ENCODE results near the gene SLC22A13. TPM values are rescaled to one million over a fixed set of nuclear protein-coding genes. Genes with fewer than 3 reads are reported as not detected.
"Not testable (repeated sequence)": the region's sequence is repeated elsewhere in the genome, so short reads cannot be mapped to it uniquely, and the experiment has no call there.

The SLC22A13 gene
- total RNA-seq, 4 donors from 2014 or later, result 0.32 to 0.68 (median 0.60) TPM; not detected in 1

- H3K9me3 ChIP-seq, result no peaks in the 10 kb centered on the region
- no peak overlapping the region for H3K27ac ChIP-seq
- WGBS, 2 donors (ENCODE audit: low coverage in 1 of 2), result 89 to 91% methylated on average over 2 of the region's 2 CpGs
- intact Hi-C loops (cut with DNase I; ENCODE audit: low total_unique reads) (no loop called here), in situ Hi-C loops (cut with MboI; ENCODE audit: low pct_ligation_motif_present in 1 of 4, low pct_unique_long_range_greater_than_20kb in 1 of 4, low sequenced_read_pairs in 3 of 4) (no loop called here)
- no peak overlapping the region for H3K4me3 ChIP-seq
- H3K27me3 ChIP-seq, result no peaks in the 10 kb centered on the region
- no peak for DNase-seq
- H3K4me1 ChIP-seq, result no peaks in the 10 kb centered on the region
- H3K36me3 ChIP-seq, result peaks cover 0 to 42% (median 7%) of the 10 kb centered on the region in 4 donors
- no peak for TF ChIP-seq CTCF (IDR thresholded peaks at IDR 0.05)
- no peak for TF ChIP-seq POLR2A (IDR thresholded peaks at IDR 0.05)
- TF ChIP-seq POLR2AphosphoS5 (IDR thresholded peaks at IDR 0.05), result no peak
Measured at GRCh38 chr3:38232701-38233100, 32.9 kb upstream of the SLC22A13 start.

DNA sequence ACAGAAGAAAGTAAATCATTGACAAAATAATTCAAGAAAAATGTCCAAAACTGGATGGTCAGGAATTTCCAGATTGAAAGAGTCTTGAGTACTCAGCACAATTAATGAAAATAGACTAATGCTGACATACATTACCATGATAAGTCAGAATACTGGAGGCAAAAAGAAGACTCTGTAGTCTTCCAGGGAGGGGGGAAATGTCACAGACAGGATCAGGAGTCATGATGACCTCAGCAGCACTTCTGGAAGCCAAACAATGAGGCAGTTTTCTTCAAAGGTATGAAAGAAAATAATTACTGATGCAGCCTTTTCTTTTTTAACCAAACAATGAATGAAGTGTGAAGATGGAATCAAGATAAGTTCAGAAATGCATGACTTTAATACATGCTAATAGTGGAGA lies 30.1 kb upstream of the SLC22A13 start:
- no peak for DNase-seq
- intact Hi-C loops (cut with DNase I; ENCODE audit: low total_unique reads), result no loop called here
- in situ Hi-C loops (cut with MboI; ENCODE audit: low pct_ligation_motif_present in 1 of 4, low pct_unique_long_range_greater_than_20kb in 1 of 4, low sequenced_read_pairs in 3 of 4), result no loop called here
- H3K4me1 ChIP-seq, result no peaks in the 10 kb centered on the region
- TF ChIP-seq EP300 (IDR thresholded peaks at IDR 0.05; ENCODE audit: low read depth) (no peak), POLR2A (IDR thresholded peaks at IDR 0.05) (no peak), CTCF (IDR thresholded peaks at IDR 0.05) (no peak), POLR2AphosphoS5 (IDR thresholded peaks at IDR 0.05) (no peak)
- H3K4me3 ChIP-seq, result no peak overlapping the region
- peaks cover 0 to 44% (median 7%) of the 10 kb centered on the region in 4 donors for H3K36me3 ChIP-seq
- H3K27me3 ChIP-seq, result no peaks in the 10 kb centered on the region
- no peaks in the 10 kb centered on the region for H3K9me3 ChIP-seq
- H3K27ac ChIP-seq, result no peak overlapping the region

DNA sequence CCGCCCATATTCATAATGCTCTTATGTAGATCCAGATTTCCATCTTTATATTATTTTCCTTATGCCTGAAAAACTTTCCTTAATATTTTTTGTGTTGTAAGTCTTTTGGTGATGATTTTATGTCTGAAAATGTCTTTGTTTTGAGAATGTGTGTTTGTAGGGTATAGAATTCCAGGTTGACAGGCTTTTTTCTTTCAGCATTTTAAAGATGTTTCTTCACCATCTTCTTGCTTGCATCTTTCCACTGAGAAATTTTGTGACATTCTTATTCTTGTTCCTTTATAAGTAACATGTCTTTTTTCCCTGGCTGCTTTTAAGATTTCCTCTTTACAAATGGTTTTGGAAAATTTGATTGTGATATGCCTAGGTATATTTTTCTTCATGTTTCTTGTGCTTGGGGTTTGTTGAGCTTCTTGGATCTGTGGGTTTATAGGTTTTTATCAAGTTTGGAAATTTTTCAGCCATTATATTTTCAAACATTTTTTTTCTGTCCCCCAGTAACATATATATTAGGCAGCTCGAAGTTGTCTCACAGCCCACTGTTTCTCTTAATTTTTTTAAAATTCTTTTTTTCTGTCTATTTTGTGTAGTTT lies 27.1 kb upstream of the SLC22A13 start:
- TF ChIP-seq EP300 (IDR thresholded peaks at IDR 0.05; ENCODE audit: low read depth) (no peak), CTCF (IDR thresholded peaks at IDR 0.05) (no peak), POLR2A (IDR thresholded peaks at IDR 0.05) (no peak), POLR2AphosphoS5 (IDR thresholded peaks at IDR 0.05) (no peak)
- Histone ChIP-seq H3K27me3 (no peaks in the 10 kb centered on the region), H3K9me3 (no peaks in the 10 kb centered on the region), H3K4me3 (no peak overlapping the region), H3K4me1 (no peaks in the 10 kb centered on the region), H3K27ac (no peak overlapping the region), H3K36me3 (peaks cover 0 to 40% (median 6%) of the 10 kb centered on the region in 4 donors)
- in situ Hi-C loops (cut with MboI; ENCODE audit: low pct_ligation_motif_present in 1 of 4, low pct_unique_long_range_greater_than_20kb in 1 of 4, low sequenced_read_pairs in 3 of 4), result no loop called here
- intact Hi-C loops (cut with DNase I; ENCODE audit: low total_unique reads), result no loop called here
- 94 to 96% methylated on average over 2 of the region's 2 CpGs for WGBS, 2 donors (ENCODE audit: low coverage in 1 of 2)
- DNase-seq, result no peak

- WGBS, 2 donors (ENCODE audit: low coverage in 1 of 2), result 98 to 99% methylated on average over 4 of the region's 4 CpGs
- H3K27ac ChIP-seq; DNase-seq; in situ Hi-C loops (cut with MboI; ENCODE audit: low pct_ligation_motif_present in 1 of 4, low pct_unique_long_range_greater_than_20kb in 1 of 4, low sequenced_read_pairs in 3 of 4); H3K4me3 ChIP-seq; H3K4me1 ChIP-seq; H3K9me3 ChIP-seq; H3K27me3 ChIP-seq: not testable (repeated sequence)
- H3K36me3 ChIP-seq, result peaks cover 0 to 27% (median 12%) of the 10 kb centered on the region in 4 donors
- intact Hi-C loops (cut with DNase I; ENCODE audit: low total_unique reads), result loop anchor here (10.0 kb wide), 1 partner anchor 578 kb away; no protein-coding TSS in a partner anchor
Measured at GRCh38 chr3:38242812-38243211, 22.8 kb upstream of the SLC22A13 start.

- intact Hi-C loops (cut with DNase I; ENCODE audit: low total_unique reads), result loop anchor here (10.0 kb wide), 1 partner anchor 581 kb away; no protein-coding TSS in a partner anchor
- Histone ChIP-seq H3K27me3 (no peaks in the 10 kb centered on the region), H3K4me1 (peaks cover 0 to 8% (median 0%) of the 10 kb centered on the region in 4 donors), H3K27ac (no peak overlapping the region), H3K9me3 (no peaks in the 10 kb centered on the region), H3K4me3 (no peak overlapping the region), H3K36me3 (peaks cover 0 to 30% (median 13%) of the 10 kb centered on the region in 4 donors)
- in situ Hi-C loops (cut with MboI; ENCODE audit: low pct_ligation_motif_present in 1 of 4, low pct_unique_long_range_greater_than_20kb in 1 of 4, low sequenced_read_pairs in 3 of 4), result no loop called here
- DNase-seq, result no peak
- TF ChIP-seq EP300 (IDR thresholded peaks at IDR 0.05; ENCODE audit: low read depth), result no peak
- TF ChIP-seq POLR2A (IDR thresholded peaks at IDR 0.05), result no peak
- no peak for TF ChIP-seq CTCF (IDR thresholded peaks at IDR 0.05)
- no peak for TF ChIP-seq POLR2AphosphoS5 (IDR thresholded peaks at IDR 0.05)
- 92 to 98% methylated on average over 4 of the region's 4 CpGs for WGBS, 2 donors (ENCODE audit: low coverage in 1 of 2)
Measured at GRCh38 chr3:38245930-38246329, 19.7 kb upstream of the SLC22A13 start.

Measured in transverse colon (tissue), 4 donors.